Large intestine (tissue), 3 donors: ENCODE results near the gene LINGO3. TPM values are rescaled to one million over a fixed set of nuclear protein-coding genes. Genes with fewer than 3 reads are reported as not detected.

Source experiments
- DNase-seq, 2 donors: peaks; one replicate each; pipeline versions ENCODE4 v3.0.0 to v3.0.0-alpha.2; 2013
- H3K27ac ChIP-seq: one replicate; pipeline ENCODE4 v1.5.1; 2013; ENCODE audit warnings: low read length
- H3K27me3 ChIP-seq: 2 replicates; pipeline ENCODE4 v1.6.1; 2013; ENCODE audit warnings: low read length; ENCODE audit not compliant: control insufficient read depth, insufficient read depth
- H3K36me3 ChIP-seq: 2 replicates; pipeline ENCODE4 v1.6.1; 2013; ENCODE audit warnings: low read length; ENCODE audit not compliant: control insufficient read depth, insufficient read depth
- H3K4me1 ChIP-seq: one replicate; pipeline ENCODE4 v1.6.1; 2013; ENCODE audit warnings: low read length; ENCODE audit not compliant: control insufficient read depth, insufficient read depth
- H3K4me3 ChIP-seq: one replicate; pipeline ENCODE4 v1.5.1; 2013; ENCODE audit warnings: low read length
- H3K9me3 ChIP-seq: one replicate; pipeline ENCODE4 v1.6.1; 2013; ENCODE audit warnings: mild to moderate bottlenecking, low read depth, low read length, moderate library complexity; ENCODE audit not compliant: control insufficient read depth
- WGBS: methylation state at CpG from one replicate; pipeline ENCODE4 v1.1.5; 2013; ENCODE audit warnings: low lambda C conversion rate; ENCODE audit not compliant: insufficient coverage; 5-methylcytosine and 5-hydroxymethylcytosine counted together
- polyA plus RNA-seq: library from polyadenylated mRNA; unstranded; fragments of 120-200 nt; gene quantifications from one replicate; pipeline ENCODE4 v1.2.1, GENCODE V29; 2013

LINGO3 gene
- polyA plus RNA-seq, 1 donor: 0.66 TPM

GRCh38 chr19:2327773-2328400 is 19.9 kb upstream of the LINGO3 start:
- DNase-seq: peak; percentile 60 to 79
- H3K4me1 ChIP-seq: peaks cover 29% of the 10 kb centered on the region

GRCh38 chr19:2326699-2327360 is 18.9 kb upstream of the LINGO3 start:
- Histone ChIP-seq H3K4me1 (peaks cover 20% of the 10 kb centered on the region), H3K4me3 (no peak overlapping the region), H3K27ac (no peak overlapping the region), H3K27me3 (no peaks in the 10 kb centered on the region), H3K36me3 (peaks cover 33% of the 10 kb centered on the region), H3K9me3 (peaks cover 2% of the 10 kb centered on the region)
- WGBS: no CpG with 5 or more reads among the region's 16 CpGs
- DNase-seq: no peak

More at GRCh38 chr19:2327773-2328400, 19.9 kb upstream of the LINGO3 start:
- 0% methylated on average over 2 of the region's 18 CpGs for whole genome bisulfite sequencing
- Histone ChIP-seq H3K36me3 (peaks cover 27% of the 10 kb centered on the region), H3K9me3 (peaks cover 3% of the 10 kb centered on the region), H3K27me3 (no peaks in the 10 kb centered on the region), H3K27ac (peak overlapping the region; percentile 87), H3K4me3 (peak overlapping the region; percentile 95)

GRCh38 chr19:2325281-2326046 is 17.5 kb upstream of the LINGO3 start:
- H3K4me1 ChIP-seq: peaks cover 8% of the 10 kb centered on the region
- H3K27ac ChIP-seq: no peak overlapping the region
- no peak overlapping the region for H3K4me3 ChIP-seq
- DNase-seq: no peak
- H3K27me3 ChIP-seq: no peaks in the 10 kb centered on the region
- H3K36me3 ChIP-seq: peaks cover 38% of the 10 kb centered on the region
- H3K9me3 ChIP-seq: no peaks in the 10 kb centered on the region
- no CpG with 5 or more reads among the region's 29 CpGs for WGBS

- DNase-seq: no peak
- H3K27me3 ChIP-seq: no peaks in the 10 kb centered on the region
- H3K9me3 ChIP-seq: no peaks in the 10 kb centered on the region
- peaks cover under 1% of the 10 kb centered on the region for H3K4me1 ChIP-seq
- no peak overlapping the region for H3K27ac ChIP-seq
- WGBS: no CpG with 5 or more reads among the region's 34 CpGs
- peaks cover 38% of the 10 kb centered on the region for H3K36me3 ChIP-seq
- H3K4me3 ChIP-seq: no peak overlapping the region
These were observed 16.4 kb upstream of the LINGO3 start for GRCh38 chr19:2324220-2324948.

- Histone ChIP-seq H3K4me3 (no peak overlapping the region), H3K27ac (no peak overlapping the region), H3K9me3 (no peaks in the 10 kb centered on the region), H3K27me3 (no peaks in the 10 kb centered on the region), H3K36me3 (peaks cover 38% of the 10 kb centered on the region), H3K4me1 (no peaks in the 10 kb centered on the region)
- no peak for DNase-seq
- WGBS: no CpG with 5 or more reads among the region's 19 CpGs
These were observed 15.8 kb upstream of the LINGO3 start for GRCh38 chr19:2323707-2324106.

GRCh38 chr19:2321565-2322283 is 13.8 kb upstream of the LINGO3 start:
- Histone ChIP-seq H3K4me3 (no peak overlapping the region), H3K9me3 (no peaks in the 10 kb centered on the region), H3K27ac (no peak overlapping the region), H3K27me3 (no peaks in the 10 kb centered on the region), H3K36me3 (peaks cover 36% of the 10 kb centered on the region), H3K4me1 (no peaks in the 10 kb centered on the region)
- WGBS: no CpG with 5 or more reads among the region's 39 CpGs
- DNase-seq: no peak

GRCh38 chr19:2320939-2321338 is 13.0 kb upstream of the LINGO3 start:
- H3K4me1 ChIP-seq: no peaks in the 10 kb centered on the region
- no peaks in the 10 kb centered on the region for H3K27me3 ChIP-seq
- no peak overlapping the region for H3K27ac ChIP-seq
- H3K36me3 ChIP-seq: peaks cover 34% of the 10 kb centered on the region
- WGBS: no CpG with 5 or more reads among the region's 12 CpGs
- DNase-seq: no peak
- peaks cover 1% of the 10 kb centered on the region for H3K9me3 ChIP-seq
- no peak overlapping the region for H3K4me3 ChIP-seq

- H3K36me3 ChIP-seq: peaks cover 28% of the 10 kb centered on the region
- no peak for DNase-seq
- H3K9me3 ChIP-seq: peaks cover 2% of the 10 kb centered on the region
- WGBS: no CpG with 5 or more reads among the region's 12 CpGs
- H3K27me3 ChIP-seq: no peaks in the 10 kb centered on the region
- H3K27ac ChIP-seq: no peak overlapping the region
- no peaks in the 10 kb centered on the region for H3K4me1 ChIP-seq
- no peak overlapping the region for H3K4me3 ChIP-seq
These were observed 12.1 kb upstream of the LINGO3 start for GRCh38 chr19:2320049-2320448.

- Histone ChIP-seq H3K4me1 (no peaks in the 10 kb centered on the region), H3K27me3 (no peaks in the 10 kb centered on the region), H3K4me3 (no peak overlapping the region), H3K36me3 (peaks cover 23% of the 10 kb centered on the region), H3K27ac (no peak overlapping the region), H3K9me3 (peaks cover 2% of the 10 kb centered on the region)
- DNase-seq: no peak
- no CpG with 5 or more reads among the region's 20 CpGs for WGBS
These were observed 11.6 kb upstream of the LINGO3 start for GRCh38 chr19:2319551-2319950.
